Breast epithelium (tissue), 4 donors: ENCODE data around the gene UBE2D2. TPM values are rescaled to one million over a fixed set of nuclear protein-coding genes. Genes with fewer than 3 reads are reported as not detected.
A peak's percentile ranks its signal among the peaks of the same experiment; 100 is the strongest.
"Not testable (repeated sequence)": the region's sequence is repeated elsewhere in the genome, so short reads cannot be mapped to it uniquely, and the experiment has no call there.

Experiments used
- DNase-seq, 2 donors: peaks; one replicate each; pipeline ENCODE4 v3.0.0-alpha.2; 2019; ENCODE audit warnings: low spot score in 2 of 2
- H3K27ac ChIP-seq, 2 donors: fragments of 200-600 bp; sonication (generic) in 1 of 2; one replicate each; pipeline ENCODE4 v1.5.1; 2016 to 2019; ENCODE audit warnings: mild to moderate bottlenecking in 1 of 2
- H3K27me3 ChIP-seq, 2 donors: fragments of 200-600 bp; sonication (generic) in 1 of 2; one replicate each; pipeline versions ENCODE4 v1.5.1 to v1.6.0; 2017 to 2019; ENCODE audit warnings: control low read depth in 1 of 2, mild to moderate bottlenecking in 1 of 2
- H3K36me3 ChIP-seq: fragments of 200-600 bp; one replicate; pipeline ENCODE4 v1.5.1; 2019
- H3K4me1 ChIP-seq, 2 donors: fragments of 200-600 bp; sonication (generic); one replicate each; pipeline ENCODE4 v1.5.1; 2016 to 2019; ENCODE audit warnings: control low read depth in 1 of 2
- H3K4me3 ChIP-seq, 3 donors: fragments of 200-600 bp; sonication (generic); 1 replicate in 2 of 3; 2 replicates in 1 of 3; pipeline ENCODE4 v1.5.1; 2016 to 2019; ENCODE audit warnings: mild to moderate bottlenecking in 3 of 3, moderate library complexity in 2 of 3
- H3K9me3 ChIP-seq, 2 donors: fragments of 200-600 bp; sonication (generic) in 1 of 2; one replicate each; pipeline ENCODE4 v1.5.1; 2016 to 2019; ENCODE audit warnings: control low read depth in 1 of 2
- POLR2A ChIP-seq: fragments of 450-650 bp; IDR thresholded peaks from one replicate; pipeline ENCODE4 v1.6.1; 2016; ENCODE audit warnings: antibody characterized with exemption, mild to moderate bottlenecking, moderate library complexity
- POLR2AphosphoS5 ChIP-seq, 3 donors: sonication (generic); formaldehyde crosslinking; IDR thresholded peaks; one replicate each; pipeline ENCODE4 v1.6.1; 2017; ENCODE audit warnings: antibody characterized with exemption in 3 of 3
- intact Hi-C: fragments of 100-400 bp; cut with DNase I; formaldehyde crosslinking; loops from one replicate; pipeline ENCODE4 v1.15.1; 2023; ENCODE audit warnings: low total_unique reads
- total RNA-seq, 3 donors: library from RNA; depleted of rRNA; stranded (reverse); fragments of >200 nt; gene quantifications; one replicate each; pipeline ENCODE4 v1.1.0, GENCODE V29; 2016
- TF ChIP-seq, protein P1 (sequence below), 3 donors: fragments of 450-650 bp; IDR thresholded peaks; one replicate each; pipeline ENCODE4 v1.5.1; 2016 to 2017; ENCODE audit warnings: antibody characterized with exemption in 3 of 3, mild to moderate bottlenecking in 3 of 3, moderate library complexity in 3 of 3

The UBE2D2 gene
- total RNA-seq, 3 donors from 2014 or later = 55.1 to 68.3 (median 58.1) TPM

DNA sequence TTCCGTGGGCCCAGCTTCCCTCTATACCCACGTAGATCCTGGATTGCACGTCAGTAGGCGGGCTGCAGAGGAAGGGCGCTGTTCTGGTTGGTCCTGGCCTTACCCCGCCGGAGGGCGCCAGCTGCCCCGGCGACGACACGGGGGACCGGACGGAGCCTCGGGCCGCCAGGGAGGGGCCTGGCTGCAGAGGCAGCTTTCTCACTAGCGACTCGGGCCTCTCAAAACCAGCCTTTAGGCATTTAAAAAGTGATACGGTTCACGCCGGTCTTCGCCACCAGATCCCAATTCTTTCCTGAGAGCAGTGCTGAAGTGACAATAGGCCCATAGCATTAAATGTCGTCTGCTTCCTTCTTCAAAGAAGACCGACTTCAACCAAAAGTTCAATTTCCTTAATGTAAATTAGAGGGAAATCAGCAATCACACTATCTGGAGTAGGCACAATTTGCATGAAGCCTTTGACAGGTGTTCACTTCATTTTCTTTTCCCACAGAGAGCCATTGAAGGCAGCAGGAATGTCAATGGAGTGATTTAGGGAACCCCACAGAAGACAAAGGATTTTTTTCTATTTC is 17.6 kb upstream of the UBE2D2 start:
- TF ChIP-seq POLR2A (no peak), POLR2AphosphoS5 (IDR thresholded peaks at IDR 0.05) (no peak)
- TF ChIP-seq, protein P1, sequence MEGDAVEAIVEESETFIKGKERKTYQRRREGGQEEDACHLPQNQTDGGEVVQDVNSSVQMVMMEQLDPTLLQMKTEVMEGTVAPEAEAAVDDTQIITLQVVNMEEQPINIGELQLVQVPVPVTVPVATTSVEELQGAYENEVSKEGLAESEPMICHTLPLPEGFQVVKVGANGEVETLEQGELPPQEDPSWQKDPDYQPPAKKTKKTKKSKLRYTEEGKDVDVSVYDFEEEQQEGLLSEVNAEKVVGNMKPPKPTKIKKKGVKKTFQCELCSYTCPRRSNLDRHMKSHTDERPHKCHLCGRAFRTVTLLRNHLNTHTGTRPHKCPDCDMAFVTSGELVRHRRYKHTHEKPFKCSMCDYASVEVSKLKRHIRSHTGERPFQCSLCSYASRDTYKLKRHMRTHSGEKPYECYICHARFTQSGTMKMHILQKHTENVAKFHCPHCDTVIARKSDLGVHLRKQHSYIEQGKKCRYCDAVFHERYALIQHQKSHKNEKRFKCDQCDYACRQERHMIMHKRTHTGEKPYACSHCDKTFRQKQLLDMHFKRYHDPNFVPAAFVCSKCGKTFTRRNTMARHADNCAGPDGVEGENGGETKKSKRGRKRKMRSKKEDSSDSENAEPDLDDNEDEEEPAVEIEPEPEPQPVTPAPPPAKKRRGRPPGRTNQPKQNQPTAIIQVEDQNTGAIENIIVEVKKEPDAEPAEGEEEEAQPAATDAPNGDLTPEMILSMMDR (IDR thresholded peaks at IDR 0.05) = no peak
- Histone ChIP-seq H3K27ac (no peak overlapping the region), H3K4me3 (peak overlapping the region; percentile 4 to 40 (median 6)), H3K27me3 (no peaks in the 10 kb centered on the region), H3K36me3 (no peaks in the 10 kb centered on the region), H3K4me1 (no peaks in the 10 kb centered on the region), H3K9me3 (no peaks in the 10 kb centered on the region)
- DNase-seq = no peak
- intact Hi-C loops = no loop called here

DNA sequence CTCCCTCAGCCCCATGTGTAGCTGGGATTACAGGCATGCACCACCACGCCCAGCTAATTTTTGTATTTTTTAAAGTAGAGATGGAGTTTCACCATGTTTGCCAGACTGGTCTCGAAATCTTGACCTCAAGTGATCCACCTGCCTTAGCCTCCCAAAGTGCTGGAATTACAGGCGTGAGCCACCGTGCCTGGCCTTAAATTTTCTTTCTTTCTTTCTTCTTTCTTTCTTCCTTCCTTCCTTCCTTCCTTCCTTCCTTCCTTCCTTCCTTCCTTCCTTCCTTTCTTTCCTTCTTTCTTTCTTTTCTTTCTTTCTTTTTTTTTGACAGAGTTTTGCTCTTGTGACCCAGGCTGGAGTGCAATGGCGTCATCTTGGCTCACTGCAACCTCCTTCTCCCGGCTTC is 14.5 kb upstream of the UBE2D2 start:
- H3K27ac ChIP-seq, DNase-seq, H3K36me3 ChIP-seq, H3K27me3 ChIP-seq, H3K4me1 ChIP-seq, H3K9me3 ChIP-seq, intact Hi-C loops, H3K4me3 ChIP-seq: not testable (repeated sequence)

DNA sequence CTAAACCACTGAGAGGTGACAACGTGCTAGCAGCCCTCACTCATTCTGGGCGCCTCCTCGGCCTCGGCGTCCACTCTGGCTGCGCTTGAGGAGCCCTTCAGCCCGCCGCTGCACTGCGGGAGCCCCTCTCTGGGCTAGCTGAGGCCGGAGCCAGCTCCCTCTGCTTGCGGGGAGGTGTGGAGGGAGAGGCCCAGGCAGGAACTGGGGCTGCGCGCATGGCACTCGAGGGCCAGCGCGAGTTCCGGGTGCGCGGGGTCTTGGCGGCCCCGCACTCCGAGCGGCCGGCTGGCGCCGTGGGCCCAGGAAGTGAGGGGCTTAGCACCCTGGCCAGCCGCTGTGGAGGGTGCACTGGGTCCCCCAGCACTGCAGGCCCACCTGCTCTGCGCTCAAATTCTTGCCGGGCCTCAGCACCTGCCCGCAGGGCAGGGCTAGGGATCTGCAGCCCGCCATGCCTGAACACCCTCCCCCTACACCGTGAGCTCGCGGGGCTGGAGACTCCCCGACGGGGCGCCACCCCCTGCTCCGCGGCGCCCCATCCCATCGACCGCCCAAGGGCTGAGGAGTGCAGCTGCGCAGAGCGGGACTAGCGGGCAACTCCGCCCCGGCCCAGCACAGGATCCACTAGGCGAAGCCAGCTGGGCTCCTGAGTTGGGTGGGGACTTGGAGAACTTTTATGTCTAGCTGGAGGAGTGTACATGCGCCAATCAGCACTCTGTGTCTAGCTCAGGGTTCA is 11.8 kb upstream of the UBE2D2 start:
- intact Hi-C loops = no loop called here
- Histone ChIP-seq H3K36me3 (no peaks in the 10 kb centered on the region), H3K4me3 (no peak overlapping the region), H3K27ac (no peak overlapping the region), H3K4me1 (no peaks in the 10 kb centered on the region), H3K9me3 (peaks cover 0 to 5% of the 10 kb centered on the region in 2 donors), H3K27me3 (no peaks in the 10 kb centered on the region)
- TF ChIP-seq, protein P1 (IDR thresholded peaks at IDR 0.05) = no peak
- TF ChIP-seq POLR2AphosphoS5 (IDR thresholded peaks at IDR 0.05) = no peak
- no peak for TF ChIP-seq POLR2A
- no peak for DNase-seq

DNA sequence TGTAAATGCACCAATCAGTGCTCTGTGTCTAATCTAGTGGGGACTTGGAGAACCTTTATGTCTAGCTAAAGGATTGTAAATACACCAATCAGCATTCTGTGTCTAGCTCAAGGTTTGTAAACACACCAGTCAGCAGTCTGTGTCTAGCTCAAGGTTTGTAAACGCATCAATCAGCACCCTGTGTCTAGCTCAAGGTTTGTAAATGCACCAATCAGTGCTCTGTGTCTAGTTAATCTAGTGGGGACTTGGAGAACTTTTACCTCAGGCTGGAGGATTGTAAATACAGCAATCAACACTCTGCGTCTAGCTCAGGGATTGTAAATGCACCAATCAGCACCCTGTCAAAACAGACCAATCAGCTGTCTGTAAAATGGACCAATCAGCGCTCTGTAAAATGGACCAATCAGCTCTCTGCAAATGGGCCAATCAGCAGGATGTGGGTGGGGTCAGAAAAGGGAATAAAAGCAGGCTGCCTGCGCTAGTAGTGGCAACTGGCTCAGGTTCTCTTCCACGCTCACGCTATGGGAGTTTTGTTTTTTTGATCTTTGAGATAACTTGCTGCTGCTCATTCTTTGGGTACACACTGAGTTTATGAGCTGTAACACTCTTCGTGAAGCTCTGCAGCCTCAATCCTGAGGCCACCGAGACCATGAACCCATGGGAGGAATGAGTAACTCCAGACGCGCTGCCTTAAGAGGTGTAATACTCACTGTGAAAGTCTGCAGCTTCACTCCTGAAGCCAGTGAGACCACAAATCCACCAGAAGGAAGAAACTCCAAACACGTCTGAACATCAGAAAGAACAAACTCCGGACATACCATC is 10.9 kb upstream of the UBE2D2 start:
- H3K4me1 ChIP-seq, DNase-seq, H3K9me3 ChIP-seq, intact Hi-C loops, H3K36me3 ChIP-seq, H3K27me3 ChIP-seq, H3K27ac ChIP-seq, H3K4me3 ChIP-seq: not testable (repeated sequence)

DNA sequence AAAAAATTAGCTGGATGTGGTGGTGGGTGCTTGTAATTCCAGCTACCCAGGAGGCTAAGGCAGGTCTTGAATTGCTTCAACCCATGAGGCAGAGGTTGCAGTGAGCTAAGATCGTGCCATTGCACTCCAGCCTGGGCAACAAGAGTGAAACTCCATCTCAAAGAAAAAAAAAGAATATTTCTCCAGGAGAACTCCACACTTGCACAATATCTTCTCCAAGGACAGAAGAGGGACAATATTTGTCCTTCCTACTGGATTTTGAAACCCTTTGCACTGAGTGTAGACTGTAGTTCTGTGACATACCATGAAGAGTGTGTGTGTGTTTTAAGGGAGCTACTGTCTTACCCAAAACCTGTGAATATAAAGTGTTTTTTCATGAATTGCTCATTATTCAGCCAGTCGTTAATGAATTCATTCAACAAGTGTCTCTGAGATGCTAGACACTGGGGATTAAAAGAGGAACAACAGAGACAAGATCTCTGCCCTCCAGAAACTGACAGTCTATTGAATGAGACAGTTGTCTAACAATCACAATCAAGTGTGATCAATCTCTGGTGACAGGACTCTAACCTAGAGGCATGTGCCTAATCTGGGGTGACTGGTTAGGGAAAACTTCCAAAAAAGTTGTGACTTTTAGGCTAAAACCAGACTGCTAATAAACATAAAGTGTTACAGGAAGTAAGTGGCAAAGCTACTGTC is 9.8 kb upstream of the UBE2D2 start:
- TF ChIP-seq, protein P1 (IDR thresholded peaks at IDR 0.05) = no peak
- TF ChIP-seq POLR2AphosphoS5 (IDR thresholded peaks at IDR 0.05) (no peak), POLR2A (no peak)
- Histone ChIP-seq H3K27me3 (no peaks in the 10 kb centered on the region), H3K4me3 (no peak overlapping the region), H3K9me3 (peaks cover 0 to 5% of the 10 kb centered on the region in 2 donors), H3K4me1 (no peaks in the 10 kb centered on the region), H3K36me3 (no peaks in the 10 kb centered on the region), H3K27ac (no peak overlapping the region)
- no peak for DNase-seq
- intact Hi-C loops = no loop called here
